Measurements from ENCODE around the gene VRK2. TPM values are rescaled to one million over a fixed set of nuclear protein-coding genes. Genes with fewer than 3 reads are reported as not detected.
"Not testable (repeated sequence)": the region's sequence is repeated elsewhere in the genome, so short reads cannot be mapped to it uniquely, and the experiment has no call there.

The VRK2 gene
- total RNA-seq, 1 donor from 2014 or later = 63.0 TPM

- no peak for TF ChIP-seq CTCF (IDR thresholded peaks at IDR 0.05)
- Mint-ChIP-seq H3K27me3 (no peaks in the 10 kb centered on the region), H3K4me3 (no peak overlapping the region), H3K27ac (no peak overlapping the region), H3K9me3 (no peaks in the 10 kb centered on the region), H3K4me1 (no peaks in the 10 kb centered on the region), H3K36me3 (ENCODE audit: low read depth) (peaks cover 57% of the 10 kb centered on the region)
- DNase-seq (no peak), ATAC-seq (ENCODE audit: low read depth) (no peak)
- ChIA-PET CTCF (no interaction called here), POLR2A (no interaction called here)
- intact Hi-C loops (cut with micrococcal nuclease) = no loop called here
These were observed 91.9 kb downstream of the VRK2 start for GRCh38 chr2:58138396-58139030.

GRCh38 chr2:58140508-58141072, 94.0 kb downstream of the VRK2 start:
- no peaks in the 10 kb centered on the region for H3K9me3 Mint-ChIP-seq
- H3K4me1 Mint-ChIP-seq = no peaks in the 10 kb centered on the region
- H3K27me3 Mint-ChIP-seq = no peaks in the 10 kb centered on the region
- peaks cover 58% of the 10 kb centered on the region for H3K36me3 Mint-ChIP-seq (ENCODE audit: low read depth)
- intact Hi-C loops (cut with micrococcal nuclease) = no loop called here
- DNase-seq (no peak), ATAC-seq (ENCODE audit: low read depth) (no peak)
- H3K27ac Mint-ChIP-seq = no peak overlapping the region
- no peak for TF ChIP-seq CTCF (IDR thresholded peaks at IDR 0.05)
- CTCF ChIA-PET = no interaction called here
- H3K4me3 Mint-ChIP-seq = no peak overlapping the region
- POLR2A ChIA-PET = interaction anchor here (0.5 kb wide), 1 partner anchor 381 kb away, joined by 3 read pairs; no protein-coding TSS in a partner anchor

GRCh38 chr2:58145769-58146168, 99.2 kb downstream of the VRK2 start:
- intact Hi-C loops (cut with micrococcal nuclease); H3K4me3 Mint-ChIP-seq; H3K9me3 Mint-ChIP-seq; H3K27ac Mint-ChIP-seq; H3K4me1 Mint-ChIP-seq; CTCF ChIA-PET; DNase-seq; H3K27me3 Mint-ChIP-seq; POLR2A ChIA-PET; ATAC-seq (ENCODE audit: low read depth): not testable (repeated sequence)
- H3K36me3 Mint-ChIP-seq (ENCODE audit: low read depth) = peaks cover 68% of the 10 kb centered on the region

GRCh38 chr2:58146707-58147106, 100.1 kb downstream of the VRK2 start:
- Mint-ChIP-seq H3K27ac (no peak overlapping the region), H3K36me3 (ENCODE audit: low read depth) (peaks cover 68% of the 10 kb centered on the region), H3K27me3 (no peaks in the 10 kb centered on the region), H3K4me1 (no peaks in the 10 kb centered on the region), H3K9me3 (no peaks in the 10 kb centered on the region), H3K4me3 (no peak overlapping the region)
- no peak for TF ChIP-seq CTCF (IDR thresholded peaks at IDR 0.05)
- intact Hi-C loops (cut with micrococcal nuclease) = no loop called here
- ATAC-seq (ENCODE audit: low read depth) (no peak), DNase-seq (no peak)
- ChIA-PET POLR2A (no interaction called here), CTCF (no interaction called here)

GRCh38 chr2:58155160-58155778, 108.7 kb downstream of the VRK2 start:
- intact Hi-C loops (cut with micrococcal nuclease) = no loop called here
- DNase-seq = no peak

More at GRCh38 chr2:58155160-58155778, 108.7 kb downstream of the VRK2 start:
- TF ChIP-seq CTCF (IDR thresholded peaks at IDR 0.05) = no peak
- H3K4me1 Mint-ChIP-seq = no peaks in the 10 kb centered on the region
- ChIA-PET POLR2A (no interaction called here), CTCF (interaction anchor here (0.6 kb wide), 1 partner anchor 292 kb away, joined by 3 read pairs; no protein-coding TSS in a partner anchor)
- no peaks in the 10 kb centered on the region for H3K27me3 Mint-ChIP-seq
- H3K36me3 Mint-ChIP-seq (ENCODE audit: low read depth) = peaks cover 70% of the 10 kb centered on the region
- H3K27ac Mint-ChIP-seq = no peak overlapping the region
- no peak for ATAC-seq (ENCODE audit: low read depth)
- H3K4me3 Mint-ChIP-seq = no peak overlapping the region
- H3K9me3 Mint-ChIP-seq = peaks cover 3% of the 10 kb centered on the region

Measured in activated B cell treated with CpG ODN at 0.5 μM for 24 hours (primary cell).